IPS-18c (cell line): ENCODE results near the gene B3GALNT1.

Experiments used
- H3K4me3 ChIP-seq: 2 replicates; pipeline ENCODE4 v1.7.0; 2013; ENCODE audit warnings: low read depth, mild to moderate bottlenecking, low read length, moderate library complexity; ENCODE audit not compliant: insufficient read depth
- H3K9me3 ChIP-seq: one replicate; pipeline ENCODE4 v1.6.1; 2013; ENCODE audit warnings: mild to moderate bottlenecking, low read length, moderate library complexity; ENCODE audit not compliant: control insufficient read depth, insufficient read depth

Gene B3GALNT1, protein sequence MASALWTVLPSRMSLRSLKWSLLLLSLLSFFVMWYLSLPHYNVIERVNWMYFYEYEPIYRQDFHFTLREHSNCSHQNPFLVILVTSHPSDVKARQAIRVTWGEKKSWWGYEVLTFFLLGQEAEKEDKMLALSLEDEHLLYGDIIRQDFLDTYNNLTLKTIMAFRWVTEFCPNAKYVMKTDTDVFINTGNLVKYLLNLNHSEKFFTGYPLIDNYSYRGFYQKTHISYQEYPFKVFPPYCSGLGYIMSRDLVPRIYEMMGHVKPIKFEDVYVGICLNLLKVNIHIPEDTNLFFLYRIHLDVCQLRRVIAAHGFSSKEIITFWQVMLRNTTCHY

DNA sequence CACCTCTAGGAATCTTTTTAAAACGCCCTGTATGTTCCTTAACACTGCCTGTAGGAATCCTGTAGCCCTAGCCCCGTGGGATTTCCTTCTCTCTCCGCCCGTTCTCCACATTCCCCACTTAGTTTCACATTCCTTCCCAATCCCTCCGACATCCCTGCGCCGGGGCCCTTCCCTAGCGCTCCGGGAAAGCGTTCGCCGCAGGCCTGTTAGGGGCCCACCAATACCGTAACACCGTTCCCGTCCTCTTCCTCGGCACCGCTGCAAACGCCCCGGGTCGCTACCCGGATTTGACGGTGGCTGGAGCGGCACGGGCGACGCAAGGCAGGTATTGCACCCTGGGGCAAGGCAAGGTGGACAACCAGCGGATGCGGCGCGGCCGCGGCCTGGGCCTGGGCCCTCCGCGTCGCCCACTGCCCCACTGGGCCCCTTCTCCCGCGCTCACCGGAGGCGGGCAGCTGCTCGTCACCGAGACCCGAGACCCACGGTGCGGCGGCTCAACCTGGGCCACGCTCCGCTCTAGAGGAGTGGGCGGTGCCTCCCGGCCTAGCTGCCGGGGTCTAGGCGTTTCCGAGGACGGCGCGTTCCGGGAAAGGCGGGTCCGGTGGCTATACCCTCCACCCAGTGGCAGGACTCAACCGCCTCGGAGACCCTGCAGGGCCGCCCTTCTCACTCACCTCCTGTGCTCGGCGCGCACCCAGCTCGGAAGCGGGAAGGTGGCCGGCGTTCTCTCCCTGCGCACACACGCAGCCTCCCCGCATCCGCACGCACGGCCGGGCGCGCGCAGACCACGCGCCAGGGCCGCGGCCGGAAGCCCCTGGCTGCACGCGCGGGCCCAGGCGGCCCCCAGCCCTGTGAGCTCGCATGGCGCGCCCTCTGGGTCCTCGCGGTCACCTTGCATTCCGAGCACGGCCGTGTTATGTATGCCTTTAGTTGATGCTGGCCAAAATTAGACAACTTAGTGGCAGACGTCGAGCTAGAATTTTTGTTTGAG lies at the start of gene B3GALNT1:
B3GALNT1 (minus strand) TSS at position 789 of the 991 bp plus-strand sequence. CDS start 18,595 bp downstream, outside the sequence.
- peak within 1 kb of the TSS; percentile 64 for H3K4me3 ChIP-seq

DNA sequence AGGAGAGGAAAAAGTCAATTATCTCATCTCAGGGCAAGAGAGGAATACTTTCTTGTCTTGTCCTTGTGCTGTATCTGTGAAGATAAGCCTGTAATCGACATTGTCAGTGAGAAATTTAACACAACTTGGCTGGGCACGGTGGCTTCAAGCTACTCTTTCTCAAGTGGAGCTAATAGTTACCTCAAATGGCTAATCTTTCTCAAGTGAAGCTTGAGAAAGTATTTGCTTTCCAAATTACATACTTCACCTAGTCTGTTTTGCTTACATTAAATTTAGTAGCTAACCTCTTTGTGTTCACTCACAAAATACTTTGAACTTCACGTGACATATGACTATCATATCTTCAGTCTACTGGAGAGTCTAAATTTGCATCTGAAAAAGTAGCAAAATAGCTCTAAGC lies 48.3 kb upstream of the B3GALNT1 start:
- Histone ChIP-seq H3K9me3 (peaks cover 2% of the 10 kb centered on the region), H3K4me3 (no peak overlapping the region)

More for the DNA sequence above, at the start of gene B3GALNT1:
- no peaks in the 10 kb centered on the region for H3K9me3 ChIP-seq

DNA sequence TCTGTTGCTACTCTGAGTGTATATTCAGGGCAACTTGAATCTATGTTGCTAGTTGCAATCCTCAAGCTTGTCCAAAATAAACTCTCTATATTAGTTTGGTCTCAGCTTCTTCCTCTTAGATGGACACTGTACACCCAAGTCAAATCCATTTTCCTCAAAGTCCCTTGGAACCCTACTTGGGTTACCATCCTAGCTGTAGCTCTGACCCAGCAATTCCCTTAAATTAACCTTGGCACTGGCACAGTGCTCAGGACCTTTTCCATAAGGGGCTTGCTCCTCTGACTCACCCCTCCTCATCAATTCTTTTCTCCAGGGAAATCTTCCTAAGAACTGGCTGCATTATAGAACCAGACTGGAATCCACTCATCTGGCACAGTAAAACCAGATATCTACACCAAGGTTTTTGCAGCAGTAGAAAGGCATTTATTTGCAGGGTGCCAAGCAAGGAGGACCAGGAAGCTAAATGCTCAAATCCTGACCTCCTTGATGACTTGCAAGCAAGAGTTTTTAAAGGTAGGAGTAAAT lies 44.9 kb upstream of the B3GALNT1 start:
- Histone ChIP-seq H3K4me3 (no peak overlapping the region; the same call in 1 of the 2 replicates), H3K9me3 (peaks cover 2% of the 10 kb centered on the region)

DNA sequence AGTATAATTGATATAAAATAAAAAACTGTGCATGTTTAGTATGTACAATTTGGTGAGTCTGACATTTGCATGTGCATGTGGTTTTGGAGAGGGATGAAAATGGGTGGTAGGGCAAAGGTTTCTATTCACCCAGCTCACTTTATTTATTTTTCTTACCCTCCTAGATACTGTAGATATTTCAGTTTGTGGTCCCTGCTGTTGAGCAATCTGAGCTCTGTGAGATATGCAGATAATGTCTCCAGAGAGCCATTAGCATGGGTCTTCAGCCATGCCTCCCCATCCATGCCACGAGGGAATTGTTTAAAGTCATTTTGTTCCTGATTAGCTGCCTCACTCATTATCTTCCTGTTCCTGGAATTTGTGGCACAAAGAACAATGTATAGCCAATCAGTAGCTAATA lies 44.4 kb upstream of the B3GALNT1 start:
- peaks cover 2% of the 10 kb centered on the region for H3K9me3 ChIP-seq
- H3K4me3 ChIP-seq = no peak overlapping the region

DNA sequence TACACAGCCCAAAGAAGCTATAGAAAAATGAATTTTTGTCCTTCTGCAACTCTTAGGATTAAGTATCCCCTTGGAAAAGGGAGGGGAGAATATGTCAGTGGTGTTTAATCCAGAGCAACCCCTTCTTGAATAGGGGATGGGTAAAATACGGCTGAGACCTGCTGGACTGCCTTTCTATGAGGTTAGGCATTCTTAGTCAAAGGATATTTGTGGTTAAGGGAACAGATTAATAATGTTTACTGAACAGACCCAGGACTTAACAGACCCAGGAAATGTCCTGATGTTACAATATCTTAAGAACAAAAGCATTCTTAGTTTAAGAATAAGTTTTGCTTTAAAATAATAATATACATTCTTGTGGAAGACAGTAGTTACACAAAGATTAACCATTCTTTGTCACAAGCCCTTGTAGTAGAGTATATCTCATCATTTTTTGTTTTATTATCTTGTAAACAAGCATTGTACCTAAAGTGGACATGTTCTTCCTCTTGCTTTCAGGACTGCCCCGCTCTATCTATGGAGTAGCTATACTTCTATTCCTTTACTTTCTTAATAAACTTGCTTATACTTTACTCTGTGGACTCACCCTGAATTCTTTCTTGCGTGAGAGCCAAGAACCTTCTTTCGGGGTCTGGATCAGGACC lies 43.8 kb upstream of the B3GALNT1 start:
- Histone ChIP-seq H3K9me3 (peaks cover 2% of the 10 kb centered on the region), H3K4me3 (no peak overlapping the region)

DNA sequence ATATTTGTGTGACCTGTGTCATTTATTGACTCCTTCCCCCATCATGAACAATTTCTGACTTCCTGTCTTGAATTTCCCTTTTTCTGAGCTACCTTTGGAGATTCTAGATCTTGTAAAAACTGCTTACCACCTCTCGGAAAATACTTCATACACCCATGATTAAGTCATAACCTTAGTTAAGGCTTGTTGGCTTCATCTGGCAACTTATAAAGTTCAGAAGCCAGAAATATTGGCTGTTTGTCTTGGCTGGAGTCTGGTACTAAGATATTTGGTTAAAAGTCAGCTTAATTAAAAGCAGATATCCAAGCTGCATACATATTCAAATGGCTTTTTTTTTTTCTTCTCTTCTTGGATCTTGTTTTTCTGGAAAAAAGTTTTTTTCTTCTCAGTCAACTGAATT lies 37.3 kb upstream of the B3GALNT1 start:
- H3K4me3 ChIP-seq = no peak overlapping the region
- H3K9me3 ChIP-seq = no peaks in the 10 kb centered on the region

DNA sequence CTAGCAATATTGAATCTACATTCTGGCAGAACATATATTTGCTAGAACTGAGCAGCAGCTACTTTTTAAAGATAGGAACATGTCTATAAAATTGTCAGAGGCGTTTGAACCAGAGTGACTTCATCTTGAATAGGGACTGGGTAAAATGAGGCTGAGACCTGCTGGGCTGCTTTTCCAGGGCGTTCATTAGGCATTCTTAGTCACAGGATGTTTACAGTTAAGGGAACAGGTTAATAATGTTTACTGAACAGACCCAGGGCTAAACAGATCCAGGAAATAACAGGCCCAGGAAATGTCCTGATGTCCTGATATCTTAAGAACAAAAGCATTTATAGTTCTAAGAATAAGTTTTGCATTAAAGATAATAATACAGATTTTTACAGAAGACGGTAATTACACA lies 34.5 kb upstream of the B3GALNT1 start:
- Histone ChIP-seq H3K9me3 (no peaks in the 10 kb centered on the region), H3K4me3 (no peak overlapping the region)

DNA sequence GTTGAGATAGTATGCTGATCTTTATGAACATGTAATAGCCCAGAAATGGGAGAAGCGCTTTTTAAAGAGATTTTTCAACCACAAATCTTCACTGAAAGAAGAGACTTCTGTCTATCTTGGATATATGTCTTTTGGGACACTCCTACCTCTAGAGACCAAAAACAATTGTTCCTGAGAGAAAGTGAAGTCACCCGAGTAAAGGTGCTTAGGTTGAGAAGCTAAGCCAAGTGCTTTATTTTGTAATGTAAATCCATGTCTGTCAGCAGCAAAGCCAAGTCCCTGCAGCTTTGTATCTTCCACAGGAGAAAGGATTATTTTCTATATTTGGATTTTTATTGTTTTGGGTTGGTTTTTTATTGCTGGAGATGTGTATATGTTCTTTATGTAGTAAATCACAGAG lies 32.1 kb upstream of the B3GALNT1 start:
- H3K9me3 ChIP-seq = no peaks in the 10 kb centered on the region
- no peak overlapping the region for H3K4me3 ChIP-seq

DNA sequence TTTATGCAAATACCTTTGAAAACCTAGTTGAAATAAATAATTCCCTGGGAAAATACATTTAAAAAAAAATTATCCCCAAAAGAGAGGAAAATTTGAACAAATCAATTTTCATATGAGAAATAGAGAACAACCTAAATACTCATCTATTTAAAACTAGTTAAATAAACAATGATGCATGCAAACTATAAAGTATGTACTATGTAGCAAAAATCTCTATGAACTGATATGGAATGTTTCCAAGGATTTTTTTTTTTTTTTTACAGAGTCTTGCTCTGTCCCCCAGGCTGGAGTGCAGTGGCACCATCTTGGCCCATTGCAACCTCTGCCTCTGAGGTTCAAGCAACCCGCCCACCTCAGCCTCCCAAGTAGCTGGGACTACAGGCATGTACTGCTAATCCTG lies 27.2 kb upstream of the B3GALNT1 start:
- no peaks in the 10 kb centered on the region for H3K9me3 ChIP-seq

DNA sequence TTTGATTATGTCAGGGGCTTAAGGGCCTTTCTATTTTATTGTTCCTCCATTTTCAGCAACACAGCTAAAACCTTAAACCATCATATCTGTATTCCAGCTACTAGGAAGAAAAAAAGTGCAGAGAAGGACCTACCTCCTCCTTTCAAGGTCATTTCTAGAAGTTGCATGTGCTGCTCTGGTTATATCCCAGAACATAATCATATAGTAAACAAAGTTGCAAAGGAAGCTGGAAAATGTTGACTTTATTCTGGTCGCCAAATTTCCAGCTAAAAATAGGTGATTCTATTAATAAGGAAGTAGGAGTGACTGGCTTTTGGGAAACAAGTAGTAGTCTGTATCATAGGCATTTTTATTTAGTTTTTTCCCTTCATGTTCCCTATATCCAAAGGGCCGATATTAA lies 21.3 kb upstream of the B3GALNT1 start:
- no peak overlapping the region for H3K4me3 ChIP-seq
- no peaks in the 10 kb centered on the region for H3K9me3 ChIP-seq

More for the DNA sequence above, 27.2 kb upstream of the B3GALNT1 start:
- no peak overlapping the region for H3K4me3 ChIP-seq

DNA sequence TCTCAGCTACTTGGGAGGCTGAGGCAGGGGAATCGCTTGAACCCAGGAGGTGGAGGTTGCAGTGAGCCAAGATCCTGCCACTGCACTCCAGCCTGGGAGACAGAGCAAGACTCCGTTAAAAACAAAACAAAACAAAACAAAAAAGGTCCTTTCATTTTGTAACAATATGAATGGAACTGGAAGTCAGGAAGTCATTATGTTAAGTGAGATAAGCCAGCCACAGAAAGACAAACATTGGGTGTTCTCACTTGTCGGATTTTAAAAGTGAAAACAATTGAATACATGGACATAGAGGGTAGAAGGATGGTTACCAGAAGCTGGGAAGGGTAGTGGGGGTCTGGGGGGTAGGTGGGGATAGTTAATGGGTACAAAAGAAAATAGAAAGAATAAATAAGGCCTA lies 12.5 kb upstream of the B3GALNT1 start:
- no peaks in the 10 kb centered on the region for H3K9me3 ChIP-seq

DNA sequence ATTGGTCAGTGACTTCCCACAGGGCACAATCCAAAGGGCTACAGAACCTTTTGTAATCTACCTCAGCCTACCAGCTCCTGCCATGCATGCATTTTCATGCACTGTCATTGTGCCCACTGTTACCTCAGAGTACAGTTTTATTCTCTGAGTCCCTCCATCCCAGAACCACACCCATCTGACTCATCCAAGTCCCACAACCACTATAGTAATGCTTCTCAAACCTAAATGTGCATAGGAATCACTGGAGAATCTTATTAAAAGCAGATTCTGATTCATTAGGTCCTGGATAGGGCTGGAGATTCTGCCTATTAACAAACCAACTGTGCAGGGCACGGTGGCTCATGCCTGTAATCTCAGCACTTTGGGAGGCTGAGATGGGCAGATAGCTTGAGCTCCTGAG lies 3.7 kb upstream of the B3GALNT1 start:
- no peaks in the 10 kb centered on the region for H3K9me3 ChIP-seq
- H3K4me3 ChIP-seq = no peak overlapping the region

More for the DNA sequence above, 12.5 kb upstream of the B3GALNT1 start:
- no peak overlapping the region for H3K4me3 ChIP-seq

DNA sequence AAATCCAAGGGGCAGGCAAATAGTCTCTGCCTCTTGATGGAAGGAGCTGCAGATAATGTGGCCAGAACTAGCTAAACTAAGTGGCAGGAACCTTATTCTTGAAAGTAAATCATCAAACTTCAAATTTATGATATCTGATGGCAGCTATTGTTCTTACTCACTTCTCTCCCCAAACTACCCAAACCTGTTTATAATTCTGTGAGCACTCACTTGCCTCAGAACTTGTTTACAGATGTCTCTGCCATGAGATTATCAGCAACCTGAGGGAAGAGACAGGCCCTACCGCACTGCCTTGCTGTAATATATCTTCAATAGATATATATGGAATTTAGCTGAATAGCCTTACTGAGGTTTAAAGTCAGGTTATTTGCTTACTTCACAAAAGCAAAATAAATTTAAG lies 2.2 kb upstream of the B3GALNT1 start:
- Histone ChIP-seq H3K4me3 (no peak overlapping the region), H3K9me3 (no peaks in the 10 kb centered on the region)

DNA sequence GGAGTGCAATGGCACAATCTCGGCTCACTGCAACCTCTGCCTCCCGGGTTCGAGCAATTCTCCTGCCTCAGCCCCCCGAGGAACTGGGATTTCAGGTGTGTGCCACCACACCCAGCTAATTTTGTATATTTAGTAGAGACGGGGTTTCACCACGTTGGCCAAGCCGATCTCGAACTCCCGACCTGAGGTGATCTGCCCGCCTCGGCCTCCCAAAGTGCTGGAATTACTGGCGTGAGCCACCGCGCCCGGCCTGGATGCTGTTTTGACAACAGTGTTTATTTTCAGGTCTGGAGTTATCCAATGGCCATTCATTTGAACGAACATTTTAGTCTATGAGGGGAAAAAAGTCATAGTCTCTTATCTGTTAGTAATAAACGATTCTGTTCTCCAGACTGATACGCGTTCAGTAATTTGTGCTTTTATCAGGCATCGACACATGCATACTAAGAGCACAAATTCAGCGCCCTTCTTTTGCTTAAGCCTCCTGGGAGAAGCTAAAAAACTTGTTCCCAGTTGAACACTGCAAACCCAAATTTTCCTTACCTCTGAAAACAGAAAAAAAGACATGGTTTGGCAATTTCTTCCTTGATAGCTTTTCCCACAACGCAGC lies 1.3 kb downstream of the B3GALNT1 start:
- Histone ChIP-seq H3K4me3 (peak overlapping the region; percentile 64; the same call in 1 of the 2 replicates), H3K9me3 (no peaks in the 10 kb centered on the region)

DNA sequence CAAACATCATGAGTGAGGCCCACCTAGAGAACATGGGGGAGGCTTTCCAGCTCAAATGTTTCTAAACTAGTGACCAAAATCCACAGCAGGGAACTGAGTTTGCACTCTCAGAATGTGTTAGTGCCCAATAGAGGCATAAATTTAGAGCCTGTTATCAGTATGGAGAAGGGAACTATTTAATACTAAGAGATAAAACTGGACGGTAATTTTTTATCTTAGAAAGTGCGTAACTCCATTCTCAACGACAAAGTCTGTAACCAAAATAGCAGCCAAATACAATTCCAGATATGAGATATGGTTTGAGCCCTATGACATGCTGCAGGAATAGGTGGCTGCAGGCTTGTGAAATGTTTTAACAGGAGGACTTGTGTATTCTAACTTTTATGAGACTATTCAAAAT lies 3.5 kb downstream of the B3GALNT1 start:
- Histone ChIP-seq H3K9me3 (no peaks in the 10 kb centered on the region), H3K4me3 (no peak overlapping the region)

DNA sequence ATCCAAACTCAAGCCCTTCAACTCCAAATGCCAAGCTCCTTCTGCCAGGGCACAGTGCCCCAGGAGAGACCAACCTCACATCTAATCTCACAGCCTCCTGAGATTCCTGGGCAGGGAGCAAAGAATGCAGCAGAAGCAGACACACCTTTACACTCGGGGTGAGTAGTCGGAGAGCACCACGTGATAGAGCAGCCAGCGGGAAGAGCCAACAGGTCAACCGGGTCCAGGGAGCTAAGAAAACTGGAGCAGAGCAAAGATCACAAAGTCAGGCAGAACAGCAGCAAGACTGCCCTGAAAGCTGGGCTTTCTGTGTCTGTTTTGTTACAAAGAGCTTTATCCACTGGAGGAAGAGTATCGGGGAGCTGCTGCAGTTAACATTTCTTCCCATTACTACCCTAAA lies 4.2 kb downstream of the B3GALNT1 start:
- H3K4me3 ChIP-seq = no peak overlapping the region
- H3K9me3 ChIP-seq = no peaks in the 10 kb centered on the region
